OCI-M1 (cell line): ENCODE results near the gene CLCA2.

Experiments
- DNase-seq: peaks from one replicate; lab custom pipeline; 2025; lab: John Stamatoyannopoulos, UW

CLCA2 gene

GRCh38 chr1:86477682-86478081 lies 53.7 kb downstream of the CLCA2 start:
- no peak for DNase-seq

- no peak for DNase-seq
These were observed 54.6 kb downstream of the CLCA2 start for GRCh38 chr1:86478416-86479156.

- DNase-seq = no peak
These were observed 58.0 kb downstream of the CLCA2 start for GRCh38 chr1:86481966-86482365.

GRCh38 chr1:86487131-86487810 lies 63.3 kb downstream of the CLCA2 start:
- DNase-seq = no peak

- no peak for DNase-seq
These were observed 63.8 kb downstream of the CLCA2 start for GRCh38 chr1:86487811-86488141.

GRCh38 chr1:86489242-86489878 lies 65.4 kb downstream of the CLCA2 start:
- no peak for DNase-seq

GRCh38 chr1:86491171-86491950 lies 67.4 kb downstream of the CLCA2 start:
- DNase-seq = no peak

GRCh38 chr1:86498281-86498680 lies 74.3 kb downstream of the CLCA2 start:
- no peak for DNase-seq

GRCh38 chr1:86499987-86500593 lies 76.1 kb downstream of the CLCA2 start:
- peak; percentile 82 for DNase-seq

GRCh38 chr1:86500714-86501113 lies 76.7 kb downstream of the CLCA2 start:
- DNase-seq = no peak

GRCh38 chr1:86502125-86502646 lies 78.2 kb downstream of the CLCA2 start:
- DNase-seq = peak; percentile 73

- DNase-seq = peak; percentile 52
These were observed 78.9 kb downstream of the CLCA2 start for GRCh38 chr1:86502721-86503405.

GRCh38 chr1:86503406-86504136 lies 79.6 kb downstream of the CLCA2 start:
- peak; percentile 35 for DNase-seq

- peak; percentile 35 for DNase-seq
These were observed 80.1 kb downstream of the CLCA2 start for GRCh38 chr1:86504137-86504479.

- DNase-seq = no peak
These were observed 81.1 kb downstream of the CLCA2 start for GRCh38 chr1:86504895-86505563.

- no peak for DNase-seq
These were observed 81.6 kb downstream of the CLCA2 start for GRCh38 chr1:86505564-86505902.
